Adrenal gland (tissue), 5 donors: ENCODE data around the gene PHYHD1.

ENCODE experiments used
- CTCF ChIP-seq, 6 experiments: fragments of 450-650 bp in 4 of 6; fragments of 200-600 bp in 2 of 6; sonication (generic) in 1 of 6; IDR thresholded peaks; 1 replicate in 5 of 6; 2 replicates in 1 of 6; pipeline versions ENCODE4 v1.5.1 to v1.8.0; 2016 to 2021; ENCODE audit warnings: antibody characterized with exemption in 6 of 6, mild to moderate bottlenecking in 2 of 6, moderate library complexity in 1 of 6
- POLR2A ChIP-seq, 2 donors: fragments of 450-650 bp; IDR thresholded peaks; one replicate each; pipeline ENCODE4 v1.6.1; 2017; ENCODE audit warnings: antibody characterized with exemption in 2 of 2, mild to moderate bottlenecking in 2 of 2, moderate library complexity in 1 of 2
- donor health status: DM: no; HTN: no; CAD: no.

GRCh38 chr9:128979111-128979510, 58.3 kb downstream of the PHYHD1 start:
- TF ChIP-seq CTCF (IDR thresholded peaks at IDR 0.05) (no peak), POLR2A (IDR thresholded peaks at IDR 0.05) (no peak)
